Measurements from ENCODE around the gene CSMD2. TPM values are rescaled to one million over a fixed set of nuclear protein-coding genes. Genes with fewer than 3 reads are reported as not detected.

Gene CSMD2
- total RNA-seq, 4 donors from 2014 or later, result 0.09 to 0.20 TPM; not detected in 2

- ATAC-seq (no peak), DNase-seq (no peak)
- TF ChIP-seq CTCF (IDR thresholded peaks at IDR 0.05 in 4 of 5, conservative IDR thresholded peaks at IDR 0.05 in 1 of 5) (no peak), POLR2A (IDR thresholded peaks at IDR 0.05) (no peak)
- Histone ChIP-seq H3K9me3 (no peaks in the 10 kb centered on the region), H3K27me3 (no peaks in the 10 kb centered on the region), H3K36me3 (no peaks in the 10 kb centered on the region), H3K4me1 (no peaks in the 10 kb centered on the region), H3K27ac (no peak overlapping the region), H3K4me3 (no peak overlapping the region)
- intact Hi-C loops (cut with DNase I; ENCODE audit: low total_unique reads), result no loop called here
- in situ Hi-C loops (cut with MboI; ENCODE audit: low sequenced_read_pairs in 4 of 4), result no loop called here
Observed at GRCh38 chr1:34113887-34114286, 51.1 kb downstream of the CSMD2 start.

GRCh38 chr1:34113362-34113761, 51.7 kb downstream of the CSMD2 start:
- no peaks in the 10 kb centered on the region for H3K4me1 ChIP-seq
- no peak overlapping the region for H3K27ac ChIP-seq
- TF ChIP-seq POLR2A (IDR thresholded peaks at IDR 0.05) (no peak), CTCF (IDR thresholded peaks at IDR 0.05 in 4 of 5, conservative IDR thresholded peaks at IDR 0.05 in 1 of 5) (no peak)
- no peak overlapping the region for H3K4me3 ChIP-seq
- no peaks in the 10 kb centered on the region for H3K27me3 ChIP-seq
- intact Hi-C loops (cut with DNase I; ENCODE audit: low total_unique reads) (no loop called here), in situ Hi-C loops (cut with MboI; ENCODE audit: low sequenced_read_pairs in 4 of 4) (no loop called here)
- ATAC-seq (no peak), DNase-seq (no peak)
- H3K9me3 ChIP-seq, result no peaks in the 10 kb centered on the region
- H3K36me3 ChIP-seq, result no peaks in the 10 kb centered on the region

GRCh38 chr1:34108711-34109110, 56.3 kb downstream of the CSMD2 start:
- Histone ChIP-seq H3K4me1 (no peaks in the 10 kb centered on the region), H3K27ac (no peak overlapping the region), H3K4me3 (no peak overlapping the region), H3K9me3 (no peaks in the 10 kb centered on the region), H3K27me3 (no peaks in the 10 kb centered on the region), H3K36me3 (no peaks in the 10 kb centered on the region)
- no peak for ATAC-seq
- DNase-seq, result no peak
- no peak for TF ChIP-seq POLR2A (IDR thresholded peaks at IDR 0.05)
- TF ChIP-seq CTCF (IDR thresholded peaks at IDR 0.05 in 4 of 5, conservative IDR thresholded peaks at IDR 0.05 in 1 of 5), result no peak
- in situ Hi-C loops (cut with MboI; ENCODE audit: low sequenced_read_pairs in 4 of 4) (no loop called here), intact Hi-C loops (cut with DNase I; ENCODE audit: low total_unique reads) (no loop called here)

GRCh38 chr1:34108269-34108668, 56.8 kb downstream of the CSMD2 start:
- H3K4me3 ChIP-seq, result no peak overlapping the region
- no peaks in the 10 kb centered on the region for H3K9me3 ChIP-seq
- intact Hi-C loops (cut with DNase I; ENCODE audit: low total_unique reads), result no loop called here
- in situ Hi-C loops (cut with MboI; ENCODE audit: low sequenced_read_pairs in 4 of 4), result no loop called here
- no peaks in the 10 kb centered on the region for H3K27me3 ChIP-seq
- TF ChIP-seq CTCF (IDR thresholded peaks at IDR 0.05 in 4 of 5, conservative IDR thresholded peaks at IDR 0.05 in 1 of 5) (no peak), POLR2A (IDR thresholded peaks at IDR 0.05) (no peak)
- DNase-seq (no peak), ATAC-seq (no peak)
- no peaks in the 10 kb centered on the region for H3K4me1 ChIP-seq
- H3K27ac ChIP-seq, result no peak overlapping the region
- no peaks in the 10 kb centered on the region for H3K36me3 ChIP-seq

- Histone ChIP-seq H3K9me3 (no peaks in the 10 kb centered on the region), H3K4me1 (no peaks in the 10 kb centered on the region), H3K27ac (no peak overlapping the region), H3K27me3 (no peaks in the 10 kb centered on the region), H3K4me3 (no peak overlapping the region), H3K36me3 (no peaks in the 10 kb centered on the region)
- no peak for ATAC-seq
- in situ Hi-C loops (cut with MboI; ENCODE audit: low sequenced_read_pairs in 4 of 4), result no loop called here
- intact Hi-C loops (cut with DNase I; ENCODE audit: low total_unique reads), result no loop called here
- DNase-seq, result no peak
- TF ChIP-seq POLR2A (IDR thresholded peaks at IDR 0.05) (no peak), CTCF (IDR thresholded peaks at IDR 0.05 in 4 of 5, conservative IDR thresholded peaks at IDR 0.05 in 1 of 5) (no peak)
Observed at GRCh38 chr1:34101151-34101550, 63.9 kb downstream of the CSMD2 start.

All from gastrocnemius medialis (tissue), 4 donors.